Activated CD4-positive, alpha-beta T cell treated with anti-CD3 and anti-CD28 coated beads for 4 hours (primary cell): ENCODE results near the gene TRAPPC11.

Experiments used
- DNase-seq, 2 donors: peaks; one replicate each; pipeline ENCODE4 v3.0.0-alpha.2; 2020

The TRAPPC11 gene

DNA sequence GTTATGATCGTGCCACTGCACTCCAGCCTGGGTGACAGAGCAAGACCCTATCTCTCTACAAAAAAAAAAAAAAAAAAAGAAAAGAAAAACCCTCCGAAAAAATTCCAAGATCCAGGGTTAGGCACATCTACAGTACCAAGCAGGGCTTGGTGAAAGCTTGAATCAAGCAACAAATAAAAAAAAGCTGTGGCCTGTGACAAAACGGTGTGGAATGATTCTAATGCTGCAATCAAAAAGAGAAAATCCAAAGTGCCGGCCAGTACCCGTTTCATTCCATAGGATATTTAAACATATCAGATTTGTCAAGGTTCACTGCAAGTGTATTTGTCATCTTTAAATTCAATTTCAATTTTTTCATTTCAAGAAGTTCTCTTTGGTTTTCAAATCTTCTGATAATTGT, 20.7 kb upstream of the TRAPPC11 start:
- DNase-seq, result no peak

DNA sequence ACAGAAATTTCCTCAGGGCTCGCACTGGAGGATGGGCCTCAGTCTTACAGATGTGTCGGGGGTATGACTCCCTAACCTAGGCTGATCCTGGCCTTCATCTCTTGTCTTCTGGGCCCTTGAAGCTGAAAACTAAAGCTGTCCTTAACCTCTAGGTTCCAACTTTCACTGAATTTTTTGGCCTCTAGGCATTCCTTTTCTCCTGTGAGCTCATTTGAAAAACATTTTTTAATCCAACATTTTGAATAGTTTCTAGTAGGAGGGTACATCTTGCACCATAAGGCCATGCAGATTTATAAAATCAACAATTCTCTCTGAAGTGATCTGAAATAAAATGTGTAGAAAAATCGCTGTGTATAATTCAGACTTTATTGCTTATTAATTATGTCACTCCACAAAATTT, 19.8 kb upstream of the TRAPPC11 start:
- DNase-seq, result no peak

DNA sequence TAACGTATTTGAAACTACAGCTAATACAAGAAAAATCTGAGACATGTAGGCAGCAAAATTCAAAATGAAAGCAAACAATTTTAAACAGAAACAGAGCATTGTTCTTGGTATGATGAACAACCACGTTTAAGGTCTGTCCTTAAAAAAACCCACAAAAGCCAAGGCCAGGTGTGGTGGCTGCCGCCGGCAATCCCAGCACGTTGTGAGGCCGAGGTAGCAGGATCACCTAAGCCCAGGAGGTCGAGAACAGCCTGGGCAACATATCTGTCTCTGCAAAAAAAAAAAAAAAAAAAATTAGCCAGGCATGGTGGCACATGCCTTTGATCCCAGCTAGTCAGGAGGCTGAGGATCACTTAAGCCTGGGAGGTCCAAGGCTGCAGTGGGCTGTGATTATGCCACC, 13.8 kb upstream of the TRAPPC11 start:
- DNase-seq, result no peak

DNA sequence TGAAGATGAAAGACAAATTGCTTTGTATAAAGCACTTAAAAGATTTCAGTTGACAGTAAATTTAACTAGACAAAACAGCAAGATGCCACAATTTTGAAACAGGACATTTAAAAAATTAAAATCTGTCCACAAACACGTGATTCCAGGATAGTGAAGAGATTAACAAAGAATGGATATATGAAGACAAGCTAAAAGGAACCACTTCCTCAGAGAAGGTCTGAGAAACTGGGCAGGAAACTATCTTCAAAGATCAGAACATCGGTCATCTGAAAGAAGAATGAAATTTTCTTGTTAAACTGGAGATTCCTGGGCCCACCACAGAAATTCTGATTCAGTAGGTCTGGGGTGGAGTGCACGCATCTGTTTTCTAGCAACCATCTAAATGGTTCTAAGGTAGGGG, 1.5 kb upstream of the TRAPPC11 start:
- DNase-seq, result no peak

DNA sequence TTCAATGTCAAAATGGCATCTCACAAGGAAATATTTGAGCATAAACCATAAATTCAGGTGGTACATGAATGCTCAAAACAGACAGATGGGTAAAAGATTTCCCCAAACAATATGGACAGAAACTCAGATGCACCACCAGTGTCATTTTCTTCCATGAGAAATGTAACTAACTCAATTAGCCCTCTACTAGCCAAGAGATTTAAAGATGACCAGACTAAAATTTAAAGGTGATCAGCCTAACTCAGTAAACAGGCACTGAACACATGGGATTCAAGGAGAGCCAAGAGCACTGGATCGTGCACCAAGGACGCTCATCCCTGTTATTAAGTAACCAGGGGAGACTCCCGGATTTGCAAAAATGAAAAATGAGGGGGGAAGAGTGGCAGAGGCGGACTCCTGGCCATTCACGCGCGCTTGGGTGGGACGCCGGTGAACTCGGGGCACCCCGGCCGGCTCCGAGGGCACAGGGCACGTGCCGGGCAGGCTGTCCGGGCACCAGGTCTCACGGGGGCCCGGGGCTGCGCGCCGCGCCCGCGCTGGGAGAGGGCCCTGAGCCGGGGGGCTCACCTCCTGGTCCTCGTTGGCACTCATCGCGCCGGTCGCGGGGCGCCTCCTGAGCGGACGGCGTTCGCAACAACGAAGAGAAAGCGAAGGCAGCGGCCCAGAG, 598 bp upstream of the TRAPPC11 start:
- peak; percentile 4 to 23 for DNase-seq

DNA sequence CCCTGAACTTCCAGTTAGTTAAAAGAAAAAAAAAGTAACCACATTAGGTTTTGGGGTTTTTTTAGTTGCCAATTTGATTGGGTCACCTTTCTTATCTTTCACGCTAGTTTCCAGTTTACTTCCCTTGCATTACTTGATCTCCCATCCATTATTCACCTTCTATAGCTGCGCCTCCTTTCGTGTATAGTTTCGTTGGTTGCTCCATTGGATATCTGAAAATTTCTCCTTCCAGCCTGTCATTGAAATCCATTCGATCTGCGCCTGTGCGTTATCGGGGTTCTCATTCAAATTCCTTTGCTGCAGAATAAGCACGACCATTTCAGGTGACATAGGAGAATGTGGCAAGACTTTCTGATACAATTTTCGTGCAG, 764 bp downstream of the TRAPPC11 start:
- DNase-seq, result no peak

DNA sequence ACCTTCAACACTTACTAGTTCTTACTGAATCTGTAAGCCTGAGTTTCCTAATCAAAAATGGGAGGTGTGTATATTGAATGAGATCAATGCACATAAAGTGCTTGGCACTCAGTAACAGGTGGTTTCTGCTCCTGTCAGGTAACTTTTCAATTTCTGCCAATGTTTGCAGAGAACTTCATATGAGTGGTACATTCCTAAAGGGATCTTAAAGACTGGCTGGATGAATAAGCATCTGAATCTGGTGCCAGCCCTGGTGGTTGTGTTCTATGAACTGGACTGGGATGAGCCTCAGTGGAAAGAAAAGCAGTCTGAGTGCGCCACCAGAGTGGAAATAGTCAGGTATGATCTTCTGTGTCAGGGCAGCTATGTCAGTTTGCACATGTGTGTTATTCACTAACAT, 7.0 kb downstream of the TRAPPC11 start:
- no peak for DNase-seq

DNA sequence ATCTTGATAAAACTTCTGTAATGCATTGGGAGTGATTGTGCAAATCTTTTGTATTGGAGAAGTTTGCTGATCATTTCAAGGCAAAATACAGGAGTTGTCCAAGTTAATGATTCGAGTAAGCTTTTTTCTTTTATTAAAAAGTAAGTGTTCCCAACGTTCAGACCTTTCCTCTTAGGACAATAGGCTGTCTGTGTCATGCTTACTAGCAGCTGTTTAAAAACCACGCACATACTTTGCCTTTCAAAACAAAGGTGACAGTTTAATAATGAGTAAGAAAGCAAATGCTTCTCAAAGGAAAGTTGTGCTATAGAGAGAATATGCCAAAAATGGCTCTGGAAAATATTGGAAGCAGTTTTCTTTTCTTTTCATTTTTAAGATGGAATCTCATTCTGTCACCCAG, 11.2 kb downstream of the TRAPPC11 start:
- DNase-seq, result no peak

DNA sequence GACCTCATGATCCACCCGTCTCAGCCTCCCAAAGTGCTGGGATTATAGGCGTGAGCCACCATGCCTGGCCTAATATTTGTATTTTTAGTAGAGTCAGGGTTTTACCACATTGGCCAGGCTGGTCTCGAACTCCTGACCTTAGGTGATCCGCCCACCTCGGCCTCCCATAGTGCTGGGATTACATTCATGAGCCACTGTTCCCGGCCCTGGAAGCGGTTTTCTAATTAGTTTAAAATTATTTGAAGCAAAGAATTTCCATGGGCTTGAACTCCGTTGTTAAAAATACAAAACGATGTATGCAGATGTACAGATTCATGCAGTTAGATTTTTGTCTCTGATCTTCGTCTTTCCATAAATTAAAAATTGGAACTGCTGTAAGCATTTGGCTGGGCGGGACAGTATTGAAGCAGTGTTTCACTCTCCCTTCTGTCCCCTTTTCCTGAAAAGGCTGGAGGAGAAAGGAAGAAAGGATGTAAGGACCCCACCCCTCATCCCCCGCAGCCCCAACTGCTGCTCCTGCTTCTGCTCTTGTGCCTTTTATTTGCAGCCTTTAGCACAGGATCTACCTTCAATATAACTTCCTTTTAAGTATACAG, 12.0 kb downstream of the TRAPPC11 start:
- no peak for DNase-seq

DNA sequence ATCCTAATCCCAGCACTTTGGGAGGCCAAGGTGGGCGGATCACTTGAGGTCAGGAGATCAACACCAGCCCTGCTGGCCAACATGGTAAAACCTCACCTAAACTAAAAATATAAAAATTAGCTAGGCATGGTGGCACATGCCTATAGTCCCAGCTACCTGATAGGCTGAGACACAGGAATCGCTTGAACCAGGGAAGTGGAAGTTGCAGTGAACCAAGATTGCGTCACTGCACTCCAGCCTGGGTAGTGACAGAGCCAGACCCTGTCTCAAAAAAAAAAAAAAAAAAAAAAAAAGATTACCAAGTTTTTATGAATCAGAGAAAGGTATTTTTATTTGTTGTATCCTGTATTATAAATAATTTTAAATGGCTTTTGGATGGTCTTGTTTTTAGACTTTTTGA, 15.1 kb downstream of the TRAPPC11 start:
- DNase-seq, result no peak

DNA sequence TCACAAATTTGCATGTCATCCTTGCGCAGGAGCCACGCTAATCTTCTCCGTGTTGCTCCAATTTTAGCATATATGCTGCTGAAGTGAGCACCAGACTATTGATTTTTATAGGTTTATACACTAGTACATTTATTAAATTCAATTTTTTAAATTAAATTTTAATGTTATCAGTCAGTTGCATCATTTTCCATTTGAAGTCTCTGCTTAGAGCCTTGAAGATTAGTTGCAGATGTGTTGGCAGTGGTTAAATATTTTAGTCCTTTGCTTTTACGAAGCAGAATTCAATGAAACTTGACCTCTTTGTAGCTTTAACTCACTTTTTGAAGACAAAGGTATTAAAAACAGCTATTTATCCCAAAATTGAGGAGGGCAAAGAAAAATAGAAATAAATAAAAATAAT, 16.5 kb downstream of the TRAPPC11 start:
- no peak for DNase-seq

DNA sequence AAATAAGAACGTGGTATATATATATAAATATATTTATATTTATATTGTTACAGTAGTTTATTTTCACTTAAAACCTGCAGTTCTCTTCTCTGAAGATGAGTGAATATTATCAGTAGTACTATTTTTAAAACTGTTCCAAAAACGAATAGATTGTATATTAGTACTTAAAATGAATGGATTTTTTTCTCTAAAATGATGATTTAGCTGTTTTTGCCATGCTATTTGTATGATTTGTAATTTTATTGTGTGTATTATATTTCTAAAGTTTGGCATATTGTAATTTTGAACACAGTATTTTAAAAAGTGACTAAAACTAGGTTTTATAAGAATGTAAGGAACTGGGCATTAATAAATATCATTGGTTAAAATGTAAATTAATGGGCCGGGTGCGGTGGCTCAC, 22.0 kb downstream of the TRAPPC11 start:
- no peak for DNase-seq

DNA sequence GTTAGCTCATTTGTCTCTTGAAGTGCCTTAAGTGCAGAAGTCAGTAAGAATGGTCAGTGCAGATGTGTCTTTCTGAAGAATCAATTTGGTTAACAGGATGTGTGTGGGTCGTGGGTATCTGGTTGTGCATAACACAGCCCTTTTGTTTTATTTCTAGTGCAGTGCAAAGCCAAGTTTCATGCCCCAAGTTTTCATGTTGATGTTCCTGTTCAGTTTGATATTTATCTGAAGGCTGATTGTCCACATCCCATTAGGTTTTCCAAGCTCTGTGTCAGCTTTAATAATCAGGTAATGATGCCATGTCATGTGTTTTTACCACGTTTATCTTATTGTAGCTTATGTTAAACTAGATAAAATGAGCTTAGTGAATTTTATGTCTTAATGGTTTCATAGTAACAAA, 27.4 kb downstream of the TRAPPC11 start:
- no peak for DNase-seq

DNA sequence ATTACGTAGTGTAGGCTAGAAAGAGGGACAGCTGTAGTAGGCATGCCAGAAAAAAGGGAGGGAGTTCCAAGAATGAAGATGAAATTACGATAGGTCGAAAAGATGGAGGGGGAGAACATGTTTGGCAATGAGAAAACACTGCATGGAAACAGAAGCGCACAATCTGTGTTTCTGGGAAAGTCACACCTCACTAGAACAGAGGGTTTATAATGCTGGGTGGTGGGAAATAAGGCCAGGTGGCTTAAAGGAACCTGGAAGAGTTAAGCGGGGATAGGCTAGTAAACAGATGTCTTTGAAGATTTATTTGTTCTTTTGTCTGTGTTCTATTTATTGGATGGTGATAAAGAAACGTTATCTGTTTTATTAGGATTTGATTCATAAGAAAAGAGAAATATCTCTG, 29.1 kb downstream of the TRAPPC11 start:
- no peak for DNase-seq

DNA sequence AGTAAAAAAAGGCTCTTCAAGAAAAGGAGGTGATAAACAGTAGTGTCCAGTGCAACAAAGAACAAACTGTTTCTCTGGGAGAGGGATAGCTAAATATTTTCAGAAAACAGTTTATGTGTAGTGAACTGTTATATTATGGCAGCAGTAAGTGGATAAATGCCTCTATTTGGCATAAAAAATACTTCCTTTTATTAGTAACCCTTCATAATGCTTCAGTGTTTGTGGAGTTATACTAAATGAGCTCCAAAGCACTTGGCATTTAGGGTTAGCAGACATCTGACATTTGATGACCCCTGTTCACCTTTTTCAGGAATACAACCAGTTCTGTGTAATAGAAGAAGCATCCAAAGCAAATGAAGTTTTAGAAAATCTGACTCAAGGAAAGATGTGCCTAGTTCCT, 31.9 kb downstream of the TRAPPC11 start:
- no peak for DNase-seq

DNA sequence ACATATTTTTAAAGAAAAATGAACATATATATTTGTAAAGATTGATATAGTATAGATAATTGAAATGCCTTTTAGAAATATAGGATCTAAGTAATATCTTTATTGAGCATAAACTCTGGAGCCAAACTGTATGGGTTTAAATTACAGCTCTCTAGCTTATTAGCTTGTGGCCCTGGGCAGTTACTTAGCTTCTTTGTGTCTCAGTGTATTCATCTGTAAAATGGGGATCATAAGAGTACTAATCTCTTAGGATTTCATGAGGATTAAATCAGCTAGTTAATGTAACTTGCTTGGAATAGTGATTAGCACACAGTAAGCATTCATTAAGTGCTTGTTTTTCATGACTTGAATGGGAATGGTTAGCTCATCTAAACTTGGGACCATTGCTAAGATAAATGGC, 32.8 kb downstream of the TRAPPC11 start:
- DNase-seq, result no peak

DNA sequence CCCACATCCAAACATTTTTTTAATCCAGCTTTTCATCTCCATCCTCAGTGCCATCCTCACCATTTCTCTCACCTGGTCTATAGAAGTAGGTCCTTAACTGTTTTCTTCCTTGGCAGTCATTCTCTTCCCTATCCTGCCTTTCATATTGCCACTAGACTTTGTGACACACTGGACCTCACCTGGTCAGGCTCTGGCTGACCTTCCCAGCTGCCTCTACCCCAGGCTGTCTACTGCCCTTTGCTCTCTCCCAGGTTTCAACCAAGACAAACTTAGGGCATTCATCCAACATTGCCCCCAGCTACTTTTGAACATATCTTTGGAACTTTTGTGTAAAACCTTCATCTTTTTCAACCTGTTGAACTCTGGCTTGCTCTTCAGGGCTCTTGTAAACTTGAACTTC, 39.8 kb downstream of the TRAPPC11 start:
- no peak for DNase-seq

DNA sequence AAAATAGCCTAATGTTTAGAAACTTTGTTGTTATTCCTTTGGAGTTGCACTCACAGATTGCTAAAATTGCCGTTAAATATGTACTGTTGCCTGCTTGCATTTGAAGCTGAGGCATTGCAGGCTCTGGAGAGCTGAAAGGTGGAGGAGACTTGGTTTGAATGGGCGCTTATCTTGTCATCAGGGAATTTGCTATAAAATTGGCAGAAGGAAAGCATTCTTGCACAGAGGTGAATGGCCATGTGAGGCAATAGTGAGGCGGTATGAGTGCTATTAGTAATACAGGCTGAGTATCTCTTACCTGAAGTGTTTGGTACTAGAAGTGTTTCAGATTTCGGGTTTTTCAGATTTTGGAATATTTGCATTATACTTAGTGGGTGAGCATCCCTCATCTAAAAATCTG, 41.3 kb downstream of the TRAPPC11 start:
- no peak for DNase-seq

DNA sequence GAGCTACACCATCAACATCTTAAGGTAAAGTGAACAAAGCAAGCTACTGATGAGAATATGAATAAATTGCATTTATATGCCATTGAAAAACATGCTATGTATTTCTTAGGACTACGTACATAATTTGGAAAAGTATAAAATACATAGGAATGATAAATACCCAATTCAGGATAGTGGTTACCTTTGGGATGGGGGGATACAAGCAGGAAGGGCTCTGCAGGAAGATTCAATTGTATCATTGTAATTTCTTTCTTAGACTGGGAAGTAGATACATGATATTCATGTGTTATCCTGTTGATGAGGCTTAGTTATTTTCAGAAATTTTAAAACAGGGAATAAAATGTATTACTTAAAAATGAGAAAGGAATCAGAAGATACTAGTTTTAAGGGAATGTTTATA, 43.4 kb downstream of the TRAPPC11 start:
- no peak for DNase-seq

DNA sequence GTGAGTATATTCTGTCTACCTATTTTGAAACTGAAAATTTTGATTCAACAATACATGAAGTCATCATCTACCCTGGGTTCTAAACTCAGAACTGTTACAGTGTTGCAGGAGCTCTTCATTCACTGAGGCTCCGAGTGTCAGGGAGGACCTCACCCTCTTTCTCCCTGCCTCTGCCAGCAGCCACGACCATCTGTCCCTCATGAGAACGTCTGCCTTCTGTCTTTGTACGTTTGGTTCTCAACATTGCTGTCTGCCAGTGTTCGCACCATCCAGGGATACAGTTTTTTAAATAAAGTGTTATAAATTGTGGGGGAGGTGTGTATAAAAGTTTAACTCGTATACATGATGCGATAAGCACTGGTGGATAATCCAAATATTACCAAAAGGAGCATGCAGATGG, 55.5 kb downstream of the TRAPPC11 start:
- DNase-seq, result no peak

DNA sequence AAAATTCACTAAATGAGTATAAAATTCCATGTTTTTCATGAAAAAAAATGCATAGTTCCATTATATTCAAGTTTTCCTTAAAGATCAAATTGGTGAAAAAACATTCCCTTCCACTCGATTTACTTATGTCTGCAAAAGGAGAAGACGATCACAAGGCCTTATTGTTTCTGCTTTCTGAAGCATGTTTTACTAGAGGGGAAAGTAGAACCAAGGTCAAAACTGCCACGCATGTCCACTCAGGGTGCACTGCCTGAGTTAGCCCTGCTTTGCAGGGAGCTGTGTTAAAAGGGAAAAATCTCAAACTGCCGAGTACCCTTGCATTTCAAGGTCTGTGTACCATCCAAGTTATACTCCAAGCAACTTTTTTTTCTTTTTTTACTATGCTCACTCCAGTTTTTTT, 57.2 kb downstream of the TRAPPC11 start:
- no peak for DNase-seq

DNA sequence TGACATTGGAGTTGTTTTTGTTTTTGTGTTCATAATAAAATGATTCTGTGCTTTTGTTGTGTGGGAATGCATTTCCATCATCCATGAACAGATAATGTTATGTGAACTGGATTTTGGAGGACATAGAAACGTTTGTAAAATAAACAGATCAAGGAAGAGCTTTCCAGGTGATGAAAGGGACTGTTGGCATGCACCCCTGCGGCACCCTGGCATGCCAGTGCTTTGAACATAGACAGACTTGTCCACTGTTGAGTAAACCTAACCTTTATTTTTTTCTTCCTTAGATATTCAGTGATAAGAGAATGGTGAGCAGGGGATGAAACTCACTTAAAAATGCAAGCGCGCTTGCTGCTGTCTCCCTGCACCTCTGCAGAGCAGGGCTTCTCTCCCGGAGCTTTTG, 59.8 kb downstream of the TRAPPC11 start:
- DNase-seq, result no peak

DNA sequence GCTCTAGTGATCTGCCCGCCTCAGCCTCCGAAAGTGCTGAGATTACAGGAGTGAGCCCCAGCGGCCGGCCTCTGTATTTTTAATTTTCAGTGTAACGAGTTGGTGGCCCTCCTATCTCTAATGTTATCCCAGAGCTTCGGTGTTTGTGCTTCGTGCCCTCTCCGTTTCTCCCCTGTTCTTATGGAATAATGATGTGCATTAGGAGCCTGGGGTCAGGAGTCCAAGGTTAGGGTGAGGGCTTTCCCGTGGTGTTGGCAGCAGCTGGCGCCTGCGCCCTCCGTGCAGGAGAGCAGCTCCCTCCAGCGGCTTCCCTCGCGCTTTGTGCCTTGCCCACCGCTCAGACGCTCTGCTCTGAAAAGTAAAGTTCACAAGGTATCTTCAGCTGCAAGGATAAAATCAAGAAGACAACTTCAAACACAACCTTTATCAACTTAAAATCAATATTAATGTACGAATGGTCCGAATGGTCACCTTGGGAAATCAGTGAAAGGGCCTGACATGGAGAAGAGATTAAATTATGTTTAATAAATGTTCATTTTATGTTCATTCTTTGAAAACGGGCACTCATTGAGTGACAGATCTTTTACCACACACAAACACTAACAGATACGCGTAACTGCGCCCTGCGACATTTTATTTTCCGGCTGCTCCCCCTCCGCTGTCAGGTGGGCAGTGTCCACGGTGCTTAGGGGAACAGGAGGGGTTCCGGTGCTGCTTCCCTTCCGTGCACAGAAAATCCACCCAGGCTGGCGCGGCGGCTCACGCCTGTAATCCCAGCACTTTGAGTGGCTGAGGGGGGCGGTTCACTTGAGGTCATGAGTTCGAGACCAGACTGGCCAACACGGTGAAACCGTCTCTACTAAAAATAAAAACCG, 62.4 kb downstream of the TRAPPC11 start:
- peak; percentile 36 to 45 for DNase-seq
